BLaER1 (cell line): ENCODE measurements around the gene RPTOR.
"Not testable (repeated sequence)": the region's sequence is repeated elsewhere in the genome, so short reads cannot be mapped to it uniquely, and the experiment has no call there.

Experiments used
- H3K27ac ChIP-seq: shearing (Covaris generic); formaldehyde crosslinking; 2 replicates; pipeline ENCODE4 v1.8.1; 2022
- H3K27me3 ChIP-seq: shearing (Covaris generic); formaldehyde crosslinking; 2 replicates; pipeline ENCODE4 v1.8.1; 2022
- H3K36me3 ChIP-seq: shearing (Covaris generic); formaldehyde crosslinking; 2 replicates; pipeline ENCODE4 v1.8.1; 2022
- H3K4me1 ChIP-seq: shearing (Covaris generic); formaldehyde crosslinking; 2 replicates; pipeline ENCODE4 v1.8.1; 2022
- H3K4me2 ChIP-seq: shearing (Covaris generic); formaldehyde crosslinking; 2 replicates; pipeline ENCODE4 v1.8.1; 2022
- H3K4me3 ChIP-seq: shearing (Covaris generic); formaldehyde crosslinking; 2 replicates; pipeline ENCODE4 v1.8.1; 2022
- H3K9ac ChIP-seq: shearing (Covaris generic); formaldehyde crosslinking; 2 replicates; pipeline ENCODE4 v1.8.1; 2022
- H3K9me3 ChIP-seq: shearing (Covaris generic); formaldehyde crosslinking; 2 replicates; pipeline ENCODE4 v1.8.1; 2022
- H4K20me1 ChIP-seq: shearing (Covaris generic); formaldehyde crosslinking; 2 replicates; pipeline ENCODE4 v1.8.1; 2022
- Cebpa-rat ChIP-seq: shearing (Covaris generic); IDR thresholded peaks from 2 replicates; pipeline ENCODE4 v1.8.1; 2022

Gene RPTOR

DNA sequence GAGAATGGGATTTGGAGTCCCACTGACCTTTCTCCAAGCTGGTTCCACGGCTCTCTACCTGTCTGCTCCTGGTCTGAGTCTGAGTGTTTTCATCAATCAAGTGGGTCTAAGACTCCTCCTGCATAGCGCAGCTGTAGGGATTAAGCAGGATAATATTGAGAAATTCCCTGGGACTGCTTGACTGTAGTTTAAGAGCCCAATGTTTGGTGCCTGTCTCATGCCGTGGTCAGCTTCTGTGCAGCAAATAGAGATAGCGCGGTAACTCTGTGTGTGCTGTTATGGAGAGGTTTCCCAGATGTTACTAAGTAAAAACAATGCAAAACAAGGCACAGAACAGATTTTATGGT, 21.4 kb downstream of the RPTOR start:
- TF ChIP-seq Cebpa-rat = no peak
- Histone ChIP-seq H3K27ac (no peak overlapping the region), H3K27me3 (no peaks in the 10 kb centered on the region), H4K20me1 (peaks cover 99% of the 10 kb centered on the region), H3K4me2 (no peak overlapping the region), H3K9me3 (no peaks in the 10 kb centered on the region), H3K4me1 (peaks cover 13% of the 10 kb centered on the region; the same call in 1 of the 2 replicates), H3K4me3 (no peak overlapping the region), H3K36me3 (no peaks in the 10 kb centered on the region), H3K9ac (no peak overlapping the region)

DNA sequence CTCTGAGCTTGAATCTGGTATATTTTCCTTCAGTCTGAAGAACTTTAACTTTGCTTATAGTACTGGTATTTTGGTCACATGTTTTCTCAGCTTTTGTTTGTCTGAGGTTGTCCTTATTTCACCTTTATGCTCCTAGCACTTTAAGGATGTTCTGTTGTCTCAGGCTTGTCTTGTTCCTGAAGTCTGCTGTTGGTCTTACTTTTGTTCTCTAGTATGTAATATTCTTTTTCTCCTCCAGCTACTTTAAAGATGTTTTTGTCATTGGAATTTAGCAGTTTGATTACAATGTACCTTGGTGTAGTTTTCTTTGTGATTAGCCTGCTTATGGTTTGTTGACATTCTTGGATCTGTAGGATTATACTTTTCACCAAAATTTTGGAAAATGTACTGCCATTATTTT, 23.6 kb downstream of the RPTOR start:
- Histone ChIP-seq H3K9me3 (peaks cover 12% of the 10 kb centered on the region), H3K4me1 (peaks cover 13% of the 10 kb centered on the region; the same call in 1 of the 2 replicates), H3K27ac (no peak overlapping the region), H3K4me3 (no peak overlapping the region), H4K20me1 (peaks cover 100% of the 10 kb centered on the region), H3K27me3 (no peaks in the 10 kb centered on the region), H3K9ac (no peak overlapping the region), H3K4me2 (no peak overlapping the region), H3K36me3 (peaks cover 5% of the 10 kb centered on the region; the same call in 1 of the 2 replicates)
- no peak for TF ChIP-seq Cebpa-rat

DNA sequence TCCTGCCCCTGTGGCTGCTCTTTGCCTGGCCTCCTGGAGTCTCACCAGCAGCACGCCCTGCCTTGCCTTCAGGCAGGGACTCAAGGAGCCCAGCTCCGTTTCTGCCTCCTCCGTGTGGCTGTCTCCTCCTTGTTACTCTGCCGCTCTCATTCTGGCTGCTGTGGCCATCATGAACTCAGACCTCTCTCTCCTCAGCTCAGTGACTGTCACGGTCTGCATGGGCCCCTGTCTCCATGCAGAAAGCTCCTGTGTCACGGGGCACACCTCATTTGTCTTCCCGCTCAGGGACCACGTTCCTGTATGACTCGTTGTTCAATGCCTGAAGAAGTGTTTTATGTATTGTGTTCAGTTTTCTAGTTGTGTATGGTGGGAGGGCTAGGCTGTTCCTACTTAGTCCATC, 25.3 kb downstream of the RPTOR start:
- no peaks in the 10 kb centered on the region for H3K27me3 ChIP-seq

DNA sequence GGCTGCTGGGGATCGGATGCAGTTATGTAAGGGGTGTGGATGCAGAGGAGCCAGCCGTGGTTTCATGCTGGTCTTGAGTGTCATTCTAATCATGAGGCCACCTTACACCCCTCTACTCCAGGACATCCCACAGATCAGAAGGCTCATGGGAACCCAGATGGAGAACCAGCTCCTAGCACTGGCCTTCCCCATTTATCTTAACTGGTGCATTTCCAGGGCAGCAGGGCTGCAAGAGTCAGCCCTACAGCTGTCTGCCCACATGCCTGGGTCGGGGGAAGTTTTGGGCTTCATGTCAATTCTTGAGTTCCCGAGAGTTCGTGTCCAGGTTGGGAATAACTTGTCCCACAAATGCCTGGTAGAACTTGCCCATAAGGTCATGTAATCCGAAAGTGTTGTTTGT, 29.1 kb downstream of the RPTOR start:
- 0 out of 2 replicates have a peak, but pooled peaks cover 5% of the 10 kb centered on the region for H3K4me1 ChIP-seq
- peaks cover 9% of the 10 kb centered on the region for H3K36me3 ChIP-seq
- H3K27ac ChIP-seq = no peak overlapping the region
- peaks cover 12% of the 10 kb centered on the region for H3K9me3 ChIP-seq
- no peaks in the 10 kb centered on the region for H3K27me3 ChIP-seq
- no peak overlapping the region for H3K4me3 ChIP-seq
- TF ChIP-seq Cebpa-rat = no peak
- peaks cover 98% of the 10 kb centered on the region for H4K20me1 ChIP-seq
- no peak overlapping the region for H3K9ac ChIP-seq
- no peak overlapping the region for H3K4me2 ChIP-seq

More for the DNA sequence above, 25.3 kb downstream of the RPTOR start:
- Histone ChIP-seq H3K4me1 (0 out of 2 replicates have a peak, but pooled peaks cover 5% of the 10 kb centered on the region), H3K4me3 (no peak overlapping the region), H3K9me3 (peaks cover 12% of the 10 kb centered on the region), H4K20me1 (peaks cover 100% of the 10 kb centered on the region), H3K27ac (no peak overlapping the region), H3K36me3 (peaks cover 5% of the 10 kb centered on the region; the same call in 1 of the 2 replicates), H3K9ac (no peak overlapping the region), H3K4me2 (no peak overlapping the region)
- no peak for TF ChIP-seq Cebpa-rat

DNA sequence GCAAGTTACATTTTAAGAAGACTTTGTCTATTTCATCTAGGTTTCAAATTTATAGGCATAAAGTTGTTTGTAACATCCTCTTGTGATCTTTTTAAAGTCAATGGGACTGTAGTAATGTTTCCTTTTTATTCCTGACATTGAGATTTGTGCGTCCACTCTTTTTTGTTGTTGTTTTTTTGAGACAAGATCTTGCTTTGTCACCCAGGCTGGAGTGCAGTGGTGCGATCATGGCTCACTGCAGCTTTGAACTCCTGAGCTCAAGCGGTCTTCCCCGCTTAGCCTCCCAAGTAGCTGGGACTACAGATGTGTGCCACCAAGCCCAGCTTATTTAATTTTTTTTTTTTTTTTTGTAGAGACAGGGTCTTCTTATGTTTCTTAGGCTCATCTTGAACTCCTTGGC, 29.9 kb downstream of the RPTOR start:
- Histone ChIP-seq H3K4me1 (0 out of 2 replicates have a peak, but pooled peaks cover 5% of the 10 kb centered on the region), H3K36me3 (peaks cover 14% of the 10 kb centered on the region)
- TF ChIP-seq Cebpa-rat = no peak

DNA sequence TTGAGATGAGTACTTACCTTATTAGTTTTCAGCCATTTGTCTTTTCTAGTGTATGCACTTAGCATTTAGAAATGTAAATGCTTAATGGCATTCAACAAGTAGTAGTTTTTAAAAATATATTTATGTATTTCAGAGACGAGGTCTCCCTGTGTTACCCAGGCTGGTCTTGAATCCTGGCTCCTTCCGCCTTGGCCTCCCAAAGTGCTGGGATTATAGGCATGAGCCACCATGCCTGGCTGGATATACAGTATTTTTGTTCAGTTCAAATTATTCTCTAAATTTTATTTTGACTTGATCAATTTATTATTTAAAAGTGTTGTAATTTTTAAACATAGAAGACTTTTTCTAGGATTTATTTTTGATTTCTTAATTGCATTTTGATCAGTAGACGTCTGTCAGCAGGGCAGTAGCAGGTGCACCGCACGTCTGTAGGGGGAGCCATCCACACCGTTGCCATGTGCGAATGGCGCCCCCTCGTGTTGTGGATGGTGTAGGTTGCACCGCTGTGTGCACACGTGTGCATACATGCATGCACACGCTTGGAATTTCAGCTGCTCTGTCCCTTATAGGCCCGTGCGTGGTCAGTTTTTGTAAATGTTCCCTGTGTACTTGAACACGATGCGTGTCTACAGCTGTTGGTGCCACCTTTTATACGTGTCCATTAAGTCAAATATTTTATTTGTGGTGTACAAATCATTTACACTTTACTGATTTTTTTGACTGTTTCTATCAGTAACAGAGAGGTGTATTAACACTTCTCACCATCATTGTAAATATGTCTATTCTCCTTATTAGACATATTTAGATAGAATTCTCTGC, 30.6 kb downstream of the RPTOR start:
- Histone ChIP-seq H3K27ac (no peak overlapping the region), H3K9me3 (peaks cover 12% of the 10 kb centered on the region), H3K4me2 (no peak overlapping the region), H3K36me3 (peaks cover 14% of the 10 kb centered on the region), H4K20me1 (peaks cover 98% of the 10 kb centered on the region), H3K4me1 (no peaks in the 10 kb centered on the region), H3K9ac (no peak overlapping the region), H3K27me3 (no peaks in the 10 kb centered on the region), H3K4me3 (no peak overlapping the region)
- TF ChIP-seq Cebpa-rat = no peak

More for the DNA sequence above, 29.9 kb downstream of the RPTOR start:
- Histone ChIP-seq H3K27ac (no peak overlapping the region), H4K20me1 (peaks cover 98% of the 10 kb centered on the region), H3K4me3 (no peak overlapping the region), H3K9me3 (peaks cover 12% of the 10 kb centered on the region), H3K4me2 (no peak overlapping the region), H3K27me3 (no peaks in the 10 kb centered on the region), H3K9ac (no peak overlapping the region)

DNA sequence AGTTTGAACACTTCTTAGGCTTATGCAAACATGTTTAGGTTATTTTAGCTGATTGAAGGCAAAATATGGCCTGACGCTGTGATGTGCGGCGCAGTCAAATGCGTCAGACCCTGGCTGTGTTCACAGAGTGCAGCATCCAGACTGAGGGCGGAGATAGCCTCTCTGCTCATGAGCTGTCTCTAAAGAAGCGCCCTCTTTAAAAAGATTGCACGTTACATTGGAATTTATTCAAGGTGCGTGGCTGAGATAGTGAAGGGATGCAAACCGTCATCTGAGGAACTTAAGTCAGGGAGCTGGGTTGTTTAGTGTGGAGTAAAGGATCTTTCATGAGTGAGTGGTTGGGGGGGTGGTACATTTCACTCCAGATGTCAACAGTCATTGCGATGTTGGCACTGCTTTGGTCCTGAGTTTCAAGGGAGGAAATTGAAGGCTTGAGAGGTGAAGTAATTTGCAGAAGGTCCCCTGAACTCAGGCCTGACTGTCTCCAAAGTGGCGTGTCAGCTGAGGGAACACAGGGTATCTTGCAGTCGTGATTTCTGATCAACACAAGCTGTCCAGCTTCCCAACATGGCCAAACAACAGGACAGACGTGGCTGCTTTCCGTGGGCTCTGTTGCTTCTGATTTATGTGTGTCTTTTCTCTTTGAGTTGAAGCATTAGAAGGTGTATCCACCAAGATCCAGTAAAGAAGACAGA, 33.4 kb downstream of the RPTOR start:
- Histone ChIP-seq H3K27me3 (no peaks in the 10 kb centered on the region), H4K20me1 (peaks cover 98% of the 10 kb centered on the region), H3K27ac (no peak overlapping the region), H3K9ac (no peak overlapping the region; the same call in 1 of the 2 replicates), H3K4me2 (no peak overlapping the region), H3K4me3 (no peak overlapping the region), H3K36me3 (peaks cover 22% of the 10 kb centered on the region), H3K9me3 (no peaks in the 10 kb centered on the region), H3K4me1 (no peaks in the 10 kb centered on the region)
- no peak for TF ChIP-seq Cebpa-rat

DNA sequence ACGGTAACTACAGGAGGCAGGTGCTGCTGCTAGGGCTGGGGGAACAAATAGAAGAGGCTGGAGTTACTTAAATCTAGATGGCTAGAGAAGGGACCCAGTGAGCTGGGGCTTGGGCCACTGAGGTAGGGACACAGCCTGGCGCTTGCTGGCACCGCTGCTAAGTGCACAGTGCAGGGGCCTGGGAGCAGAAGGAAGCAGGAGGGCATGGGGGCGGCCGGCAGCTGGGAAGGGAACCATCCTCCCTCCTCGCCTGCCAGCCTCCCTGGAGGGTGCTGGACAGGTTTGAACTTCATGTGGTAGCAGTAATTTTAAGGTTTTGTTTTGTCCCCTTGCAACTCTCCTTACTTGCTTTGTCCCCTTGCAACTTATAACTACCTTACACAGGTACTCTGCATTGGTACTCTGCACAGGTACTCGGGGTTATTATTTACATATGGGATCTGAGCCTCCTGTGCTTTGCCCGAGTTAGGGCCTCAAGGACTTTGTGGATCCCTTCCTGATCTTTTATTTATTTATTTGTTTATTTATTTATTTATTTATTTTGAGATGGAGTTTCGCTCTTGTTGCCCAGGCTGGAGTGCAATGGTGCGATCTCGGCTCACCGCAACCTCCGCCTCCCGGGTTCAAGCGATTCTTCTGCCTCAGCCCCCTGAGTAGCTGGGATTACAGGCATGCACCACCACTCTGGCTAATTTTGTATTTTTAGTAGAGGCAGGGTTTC, 34.2 kb downstream of the RPTOR start:
- H3K4me1 ChIP-seq, H3K4me2 ChIP-seq, H3K27me3 ChIP-seq, H3K9ac ChIP-seq, H3K4me3 ChIP-seq, H3K27ac ChIP-seq, H3K9me3 ChIP-seq: not testable (repeated sequence)
- Histone ChIP-seq H4K20me1 (peaks cover 98% of the 10 kb centered on the region), H3K36me3 (peaks cover 30% of the 10 kb centered on the region)

DNA sequence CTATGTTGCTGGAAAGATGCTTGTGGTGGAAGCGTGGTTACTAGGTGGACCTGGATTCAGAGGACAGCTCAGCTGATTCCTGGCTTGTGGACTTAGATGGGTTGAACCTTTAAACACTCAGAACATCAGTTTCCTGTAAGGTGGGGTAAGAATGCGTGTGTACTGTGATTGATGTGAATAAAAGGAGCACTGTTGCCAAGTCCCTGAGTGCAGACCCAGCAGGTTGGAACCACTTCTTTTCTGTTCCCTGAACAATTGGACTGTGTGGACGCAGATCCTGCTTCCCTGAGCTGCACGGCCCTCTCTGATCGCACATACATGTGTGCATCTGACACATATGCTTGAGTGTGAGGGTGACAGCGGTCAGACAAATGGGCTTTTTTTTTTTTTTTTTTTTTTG, 37.5 kb downstream of the RPTOR start:
- Histone ChIP-seq H3K36me3 (peaks cover 31% of the 10 kb centered on the region), H3K9ac (no peak overlapping the region), H3K4me2 (no peak overlapping the region), H4K20me1 (peaks cover 100% of the 10 kb centered on the region), H3K4me3 (no peak overlapping the region), H3K27ac (no peak overlapping the region), H3K27me3 (no peaks in the 10 kb centered on the region), H3K9me3 (no peaks in the 10 kb centered on the region), H3K4me1 (no peaks in the 10 kb centered on the region)
- no peak for TF ChIP-seq Cebpa-rat
